Psoas muscle (tissue), 8 donors: ENCODE data around the gene CDCA7L. TPM values are rescaled to one million over a fixed set of nuclear protein-coding genes. Genes with fewer than 3 reads are reported as not detected.
A peak's percentile ranks its signal among the peaks of the same experiment; 100 is the strongest.

Experiments used
- ATAC-seq, 4 donors: fragments of 200-7000 bp; cut with Tn5 transposase; one replicate each; pipeline ENCODE4 v1.9.1; 2020; ENCODE audit warnings: moderate library complexity in 3 of 4, mild to moderate bottlenecking in 2 of 4
- DNase-seq, 2 donors: peaks; one replicate each; pipeline ENCODE4 v3.0.0-alpha.2; 2020
- H3K27ac ChIP-seq: fragments of 200-600 bp; one replicate; pipeline ENCODE4 v1.8.0; 2022
- H3K27me3 ChIP-seq, 3 donors: fragments of 200-600 bp in 1 of 3; one replicate each; pipeline versions ENCODE4 v1.6.1 to v1.8.0; 2013 to 2022; ENCODE audit warnings: low read length in 2 of 3, mild to moderate bottlenecking in 2 of 3, moderate library complexity in 1 of 3; ENCODE audit not compliant: insufficient read depth in 3 of 3
- H3K36me3 ChIP-seq, 2 donors: fragments of 200-600 bp in 1 of 2; one replicate each; pipeline versions ENCODE4 v1.6.1 to v1.8.0; 2013 to 2022; ENCODE audit warnings: low read depth in 1 of 2, mild to moderate bottlenecking in 1 of 2, moderate library complexity in 1 of 2; ENCODE audit not compliant: insufficient read depth in 1 of 2
- H3K4me1 ChIP-seq: fragments of 200-600 bp; one replicate; pipeline ENCODE4 v1.8.0; 2022
- H3K4me3 ChIP-seq: fragments of 200-600 bp; one replicate; pipeline ENCODE4 v1.8.0; 2022; ENCODE audit warnings: mild to moderate bottlenecking
- H3K9me3 ChIP-seq: fragments of 200-600 bp; one replicate; pipeline ENCODE4 v1.8.0; 2022
- CTCF ChIP-seq: fragments of 200-600 bp; IDR thresholded peaks from one replicate; pipeline ENCODE4 v1.8.0; 2022; ENCODE audit warnings: antibody characterized with exemption
- WGBS, 3 donors: extraction: QIAGEN DNeasy Blood & Tissue Kit; methylation state at CpG; one replicate each; pipeline versions ENCODE4 v1.1.6 to v1.1.7; 2013; 5-methylcytosine and 5-hydroxymethylcytosine counted together
- intact Hi-C, 2 donors: fragments of 100-400 bp; cut with DNase I; formaldehyde crosslinking; loops; one replicate each; pipeline versions ENCODE4 v1.11.0 to v1.14.2; 2022
- long read RNA-seq, 2 donors: library from polyadenylated mRNA; unstranded; transcript quantifications; one replicate each; pipeline ENCODE4 v2.0.0, GENCODE V29; 2021
- polyA plus RNA-seq, 3 donors: library from polyadenylated mRNA; stranded (reverse); fragments of 200-250 nt; gene quantifications; one replicate each; pipeline ENCODE4 v1.2.3, GENCODE V29; 2013
- total RNA-seq, 4 donors: library from RNA; stranded (reverse); fragmentation: NEBNext Ultra II Directional in 2 of 4; extraction: Animal tissue kit (Norgen Biotek cat#: 25700) in 2 of 4; gene quantifications; one replicate each; pipeline versions ENCODE4 v1.2.1 to v1.2.4, GENCODE V29; 2021 to 2023
- donor health status: healthy with polysubstance abuse.
- donor health status: DM: no; HTN: no; CAD: no; lungs with moderate emphysema.
- donor health status: Bipolar disorder and iron deficiency.
- donor health status: healthy.
- donor health status: DM: yes; HTN: yes; CAD: no.
- donor health status: DM: no; HTN: no; CAD: no.
- donor health status: DM: no; HTN: no; CAD: no.
- donor health status: DM: yes; HTN: yes; CAD: no.

The CDCA7L gene
- total RNA-seq (1 to 10 TPM; 1.3 to 2.7 (median 2.1) TPM), polyA plus RNA-seq (1 to 10 TPM; 2.1 to 3.3 (median 2.4) TPM)
- long read RNA-seq, donor 1, partial matches to known transcripts: 0 of 2 reads
- long read RNA-seq, donor 1, other reads (novel, unspliced or antisense): 0 of 2 reads
- long read RNA-seq, donor 2, transcript CDCA7L-203 (10 exons, 3,066 nt): major isoform, 5 of 9 reads
- long read RNA-seq, donor 2, partial matches to known transcripts: 1 of 9 reads
- long read RNA-seq, donor 2, other reads (novel, unspliced or antisense): 1 of 9 reads

- H3K27me3 ChIP-seq: no peaks in the 10 kb centered on the region
- H3K36me3 ChIP-seq: no peaks in the 10 kb centered on the region
- no peaks in the 10 kb centered on the region for H3K9me3 ChIP-seq
- TF ChIP-seq CTCF: no peak
- DNase-seq: peak; percentile 67 to 83
- no peaks in the 10 kb centered on the region for H3K4me1 ChIP-seq
- intact Hi-C loops: loop anchor here in 1 of 2 donors (5.0 kb wide), 1 partner anchor 33 kb away; no protein-coding TSS in a partner anchor
- H3K27ac ChIP-seq: peak within 1 kb of the TSS; percentile 76
- 0 to 1% (median 0%) methylated on average over 76 to 83 of the region's 83 CpGs for WGBS, 3 donors
- ATAC-seq: peak; percentile 89 to 97 (median 93)
- H3K4me3 ChIP-seq: peak within 1 kb of the TSS; percentile 89
Observed at GRCh38 chr7:21945454-21946221, at the start of gene CDCA7L. TSS of gene CDCA7L (minus strand) at chr7:21945899. CDS start at chr7:21945804, 95 bp downstream.

- Histone ChIP-seq H3K27me3 (no peaks in the 10 kb centered on the region), H3K9me3 (no peaks in the 10 kb centered on the region), H3K4me3 (no peak overlapping the region), H3K4me1 (no peaks in the 10 kb centered on the region), H3K36me3 (no peaks in the 10 kb centered on the region), H3K27ac (no peak overlapping the region)
- WGBS, 3 donors: 64 to 87% (median 82%) methylated on average over 5 of the region's 5 CpGs
- ATAC-seq: no peak
- no peak for TF ChIP-seq CTCF
- intact Hi-C loops: no loop called here
- no peak for DNase-seq
Observed at GRCh38 chr7:21986096-21986495, 40.4 kb upstream of the CDCA7L start.

- intact Hi-C loops: no loop called here
- ATAC-seq (no peak), DNase-seq (no peak)
- H3K4me1 ChIP-seq: no peaks in the 10 kb centered on the region
- WGBS, 3 donors: 57 to 64% (median 59%) methylated on average over 2 of the region's 2 CpGs
- TF ChIP-seq CTCF: no peak
- no peaks in the 10 kb centered on the region for H3K9me3 ChIP-seq
- H3K36me3 ChIP-seq: no peaks in the 10 kb centered on the region
- H3K27me3 ChIP-seq: no peaks in the 10 kb centered on the region
- no peak overlapping the region for H3K4me3 ChIP-seq
- no peak overlapping the region for H3K27ac ChIP-seq
Observed at GRCh38 chr7:21984042-21984441, 38.3 kb upstream of the CDCA7L start.

- Histone ChIP-seq H3K27ac (no peak overlapping the region), H3K4me1 (no peaks in the 10 kb centered on the region), H3K36me3 (no peaks in the 10 kb centered on the region), H3K4me3 (no peak overlapping the region), H3K9me3 (no peaks in the 10 kb centered on the region), H3K27me3 (no peaks in the 10 kb centered on the region)
- no peak for DNase-seq
- intact Hi-C loops: no loop called here
- 76 to 85% (median 78%) methylated on average over 2 of the region's 2 CpGs for WGBS, 3 donors
- no peak for ATAC-seq
- TF ChIP-seq CTCF: no peak
Observed at GRCh38 chr7:21983056-21983455, 37.4 kb upstream of the CDCA7L start.
